ENCODE data around the gene ELFN2.

The ELFN2 gene

GRCh38 chr22:37425800-37426705 lies 1.2 kb downstream of the ELFN2 start:
- no peak for DNase-seq

- no peak for DNase-seq
These were observed 1.9 kb downstream of the ELFN2 start for GRCh38 chr22:37425369-37425768.

GRCh38 chr22:37423283-37423682 lies 4.0 kb downstream of the ELFN2 start:
- DNase-seq, result no peak

- no peak for DNase-seq
These were observed 5.8 kb downstream of the ELFN2 start for GRCh38 chr22:37421468-37421877.

GRCh38 chr22:37420686-37421467 lies 6.4 kb downstream of the ELFN2 start:
- DNase-seq, result no peak

- peak in 1 of 2 donors; percentile 47 for DNase-seq
These were observed 7.2 kb downstream of the ELFN2 start for GRCh38 chr22:37419969-37420685.

GRCh38 chr22:37419370-37419968 lies 7.8 kb downstream of the ELFN2 start:
- no peak for DNase-seq

- DNase-seq, result no peak
These were observed 8.5 kb downstream of the ELFN2 start for GRCh38 chr22:37418627-37419369.

- DNase-seq, result no peak
These were observed 9.5 kb downstream of the ELFN2 start for GRCh38 chr22:37417677-37418348.

- DNase-seq, result no peak
These were observed 10.0 kb downstream of the ELFN2 start for GRCh38 chr22:37417264-37417663.

GRCh38 chr22:37416827-37417226 lies 10.5 kb downstream of the ELFN2 start:
- DNase-seq, result no peak

- no peak for DNase-seq
These were observed 10.9 kb downstream of the ELFN2 start for GRCh38 chr22:37416389-37416788.

- no peak for DNase-seq
These were observed 12.1 kb downstream of the ELFN2 start for GRCh38 chr22:37415210-37415609.

- no peak for DNase-seq
These were observed 13.0 kb downstream of the ELFN2 start for GRCh38 chr22:37414288-37414687.

- DNase-seq, result no peak
These were observed 13.7 kb downstream of the ELFN2 start for GRCh38 chr22:37413546-37413945.

- no peak for DNase-seq
These were observed 14.6 kb downstream of the ELFN2 start for GRCh38 chr22:37412495-37413250.

- DNase-seq, result no peak
These were observed 15.6 kb downstream of the ELFN2 start for GRCh38 chr22:37411655-37412054.

- no peak for DNase-seq
These were observed 16.9 kb downstream of the ELFN2 start for GRCh38 chr22:37410174-37411055.

GRCh38 chr22:37409459-37410050 lies 17.7 kb downstream of the ELFN2 start:
- DNase-seq, result no peak

Measured in stimulated activated CD4-positive, alpha-beta T cell treated with anti-CD3 and anti-CD28 coated beads, Interleukin-2, amount 100 ng/mL, for 24 hours (primary cell).